Camera-type eye (tissue), 1 donor: ENCODE data around the gene PSMB11. TPM values are rescaled to one million over a fixed set of nuclear protein-coding genes. Genes with fewer than 3 reads are reported as not detected.

ENCODE experiments used
- total RNA-seq: library from RNA; depleted of rRNA; stranded (reverse); fragments of >200 nt; gene quantifications from one replicate; pipeline ENCODE4 v1.2.3, GENCODE V29; 2014

PSMB11 gene
- not detected for total RNA-seq

GRCh38 chr14:23042162-23042965 is at the start of gene PSMB11:
Gene PSMB11 (plus strand): TSS chr14:23042212. CDS start chr14:23042226, 14 bp downstream.

GRCh38 chr14:23009939-23010726 is 31.9 kb upstream of the PSMB11 start, which contains the start of gene C14orf93:
Gene C14orf93 (minus strand): TSS chr14:23010143. CDS start chr14:22999023, 11,120 bp downstream.

DNA sequence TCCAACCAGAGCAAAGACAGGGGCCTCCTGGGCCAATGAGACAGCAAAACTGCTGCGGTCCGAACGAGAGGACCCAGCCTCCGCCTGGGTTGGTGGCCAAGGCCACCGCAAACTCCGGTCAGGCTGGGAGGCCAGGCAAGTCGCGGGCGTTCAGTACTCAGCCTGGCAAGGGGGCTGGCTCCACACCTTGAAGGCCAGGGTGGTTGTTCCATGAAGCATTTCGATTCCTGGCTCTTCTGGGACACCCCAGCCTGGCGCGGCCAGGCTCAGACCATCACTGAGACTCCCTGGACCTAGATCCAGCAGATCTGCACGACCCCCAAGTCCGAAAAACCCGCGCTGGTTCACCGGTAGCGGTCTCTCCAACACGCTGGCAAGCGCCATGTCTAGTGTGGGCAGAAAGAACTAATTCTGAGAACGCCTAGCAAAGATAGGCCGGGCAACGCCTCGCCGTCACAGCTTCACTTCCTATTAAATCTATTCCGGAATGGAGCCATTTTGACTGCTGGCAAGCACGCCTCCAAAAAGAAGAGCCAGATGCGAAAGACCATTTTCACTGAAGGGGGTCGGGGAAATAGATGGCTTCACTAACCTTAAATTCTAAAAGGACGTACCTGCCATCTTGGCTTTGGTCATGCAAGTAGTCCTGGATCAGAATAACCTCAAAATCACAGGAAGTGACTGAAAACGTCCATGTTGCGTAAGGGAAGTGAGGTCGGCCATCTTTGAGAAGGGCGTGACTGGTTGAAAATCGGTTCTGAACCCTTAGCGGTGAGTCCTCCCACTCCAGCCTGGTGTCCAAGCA is 7.3 kb upstream of the PSMB11 start, which contains the start of gene PSMB5:
Gene PSMB5, minus strand, starts transcription at position 403 of the 805 bp plus-strand sequence. Its CDS starts 19 bp downstream, at position 384.

DNA sequence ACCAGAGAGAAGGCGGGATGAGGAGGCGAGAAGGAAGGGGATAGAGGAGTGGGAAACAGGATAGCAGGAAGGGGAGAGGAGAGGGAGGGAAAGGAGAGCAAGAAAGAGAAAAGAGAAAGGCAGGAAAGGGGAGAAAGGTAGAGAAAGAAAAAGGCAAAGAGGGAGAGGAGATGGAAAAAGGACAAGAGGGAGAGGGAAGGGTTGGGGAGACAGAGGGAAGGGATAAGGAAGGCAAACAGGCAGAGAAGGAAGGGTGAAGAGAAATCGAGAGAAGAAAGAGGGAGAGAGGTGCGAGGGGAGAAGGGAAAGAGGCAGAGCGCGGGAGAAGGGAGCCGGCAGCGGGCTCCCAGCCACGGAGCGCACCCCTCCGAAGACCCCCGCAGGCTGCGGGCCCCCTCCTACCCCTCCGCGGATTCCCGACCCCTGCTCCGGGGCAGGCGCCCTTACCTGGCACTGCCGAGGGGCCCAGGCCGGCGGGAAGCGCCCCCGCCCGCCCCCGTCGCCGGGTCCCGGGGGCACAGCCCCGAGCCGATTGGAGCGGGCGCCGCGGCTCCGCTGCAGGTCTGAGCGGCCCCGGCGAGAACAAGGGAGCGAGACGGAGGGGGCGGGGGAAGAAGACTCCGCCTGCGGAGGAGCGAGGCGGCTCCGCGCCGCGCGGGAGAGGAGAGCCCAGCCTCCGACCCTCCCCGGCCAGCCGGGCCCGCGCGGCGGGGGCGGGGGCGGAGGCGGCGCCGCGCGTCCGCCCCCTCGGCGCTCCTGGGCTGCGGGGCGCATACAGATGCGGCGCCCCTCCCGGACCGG is 15.1 kb downstream of the PSMB11 start, which contains the start of gene CDH24:
Gene CDH24, minus strand, starts transcription at position 565 of the 801 bp plus-strand sequence. CDS start 1,787 bp downstream, outside the sequence.

Other genes starting within 250 kb of the PSMB11 start
- 4.1 TPM for gene SLC7A7, start 226.8 kb upstream of the PSMB11 start, total RNA-seq
- 36.0 TPM for gene MRPL52, start 212.3 kb upstream of the PSMB11 start, total RNA-seq
- 148 TPM for gene MMP14, start 205.6 kb upstream of the PSMB11 start, total RNA-seq
- 35.1 TPM for gene LRP10, start 170.5 kb upstream of the PSMB11 start, total RNA-seq
- 2.0 TPM for gene REM2, start 159.0 kb upstream of the PSMB11 start, total RNA-seq
- 648 TPM for gene RBM23, start 123.1 kb upstream of the PSMB11 start, total RNA-seq
- 56.5 TPM for gene PRMT5, start 112.8 kb upstream of the PSMB11 start, total RNA-seq
- 41.9 TPM for gene HAUS4, start 85.1 kb upstream of the PSMB11 start, total RNA-seq
- 32.0 TPM for gene AJUBA, start 59.7 kb upstream of the PSMB11 start, total RNA-seq
- gene C14orf93, start 32.1 kb upstream of the PSMB11 start, total RNA-seq, result 14.9 TPM
- gene PSMB5, start 7.3 kb upstream of the PSMB11 start, total RNA-seq, result 137 TPM
- 17.0 TPM for gene CDH24, start 15.3 kb downstream of the PSMB11 start, total RNA-seq
- 155 TPM for gene ACIN1, start 52.9 kb downstream of the PSMB11 start, total RNA-seq
- gene C14orf119, start 53.3 kb downstream of the PSMB11 start, total RNA-seq, result 15.8 TPM
- not detected for gene CIROP, start 62.8 kb downstream of the PSMB11 start, total RNA-seq
- gene CEBPE, start 77.0 kb downstream of the PSMB11 start, total RNA-seq, result not detected
- 36.9 TPM for gene SLC7A8, start 141.4 kb downstream of the PSMB11 start, total RNA-seq
- gene RNF212B, start 195.7 kb downstream of the PSMB11 start, total RNA-seq, result not detected
- gene HOMEZ, start 243.9 kb downstream of the PSMB11 start, total RNA-seq, result 7.9 TPM